B cell (primary cell): ENCODE data around the gene ZNF652. TPM values are rescaled to one million over a fixed set of nuclear protein-coding genes. Genes with fewer than 3 reads are reported as not detected.
A peak's percentile ranks its signal among the peaks of the same experiment; 100 is the strongest.

Experiments
- ATAC-seq: fragments of 200-7000 bp; cut with Tn5 transposase; one replicate; pipeline ENCODE4 v1.10.0; 2021; ENCODE audit warnings: low read depth, mild to moderate bottlenecking, moderate number of reproducible peaks, moderate library complexity
- CTCF ChIA-PET: fragments of 350-600 bp; sonication (Branson Sonifier 250); formaldehyde crosslinking; loops from one replicate; lab custom pipeline; 2021; ENCODE audit warnings: antibody characterized with exemption, inconsistent platforms; lab: Charles Lee
- POLR2A ChIA-PET: fragments of 350-600 bp; sonication (Branson Sonifier 250); formaldehyde crosslinking; loops from one replicate; lab custom pipeline; 2021; ENCODE audit warnings: antibody characterized with exemption; lab: Charles Lee
- DNase-seq: peaks from one replicate; pipeline ENCODE4 v3.0.0; 2013
- H2AFZ ChIP-seq: 2 replicates; pipeline ENCODE4 v1.6.1; 2012; ENCODE audit warnings: mild to moderate bottlenecking, low read depth, low read length; ENCODE audit not compliant: insufficient read depth, poor library complexity, severe bottlenecking
- H3K27ac ChIP-seq, 2 donors: 1 replicate in 1 of 2; 2 replicates in 1 of 2; pipeline ENCODE4 v1.5.1; 2012 to 2013; ENCODE audit warnings: low read length in 2 of 2, mild to moderate bottlenecking in 2 of 2, moderate library complexity in 1 of 2
- H3K27me3 ChIP-seq, 4 experiments: fragments of 200-600 bp in 1 of 4; sonication (generic) in 1 of 4; replicated peaks in 1 of 4; 1 replicate in 2 of 4; 2 replicates in 2 of 4; pipeline versions ENCODE4 v1.6.1 to v1.7.0; 2013 to 2016; ENCODE audit warnings: low read length in 3 of 4, mild to moderate bottlenecking in 2 of 4, mixed read lengths in 1 of 4, moderate library complexity in 1 of 4; ENCODE audit not compliant: insufficient read depth in 4 of 4, control insufficient read depth in 3 of 4; ENCODE audit errors: control extremely low read depth in 1 of 4
- H3K36me3 ChIP-seq, 2 experiments: replicated peaks in 1 of 2; 1 replicate in 1 of 2; 2 replicates in 1 of 2; pipeline versions ENCODE4 v1.6.1 to v1.7.1; 2013; ENCODE audit warnings: low read length in 1 of 2; ENCODE audit not compliant: insufficient read depth in 2 of 2, control insufficient read depth in 1 of 2; ENCODE audit errors: control extremely low read depth in 1 of 2, extremely low read depth in 1 of 2
- H3K4me1 ChIP-seq, 2 donors: fragments of 200-600 bp in 1 of 2; sonication (generic) in 1 of 2; 1 replicate in 1 of 2; 2 replicates in 1 of 2; pipeline versions ENCODE4 v1.5.1 to v1.6.1; 2013 to 2017; ENCODE audit warnings: low read length in 2 of 2; ENCODE audit not compliant: control insufficient read depth in 2 of 2, insufficient read depth in 2 of 2
- H3K4me2 ChIP-seq: replicated peaks from 2 replicates; pipeline ENCODE3; 2012; ENCODE audit warnings: mild to moderate bottlenecking, low read depth, low read length; ENCODE audit not compliant: poor library complexity, severe bottlenecking
- H3K4me3 ChIP-seq, 5 experiments: fragments of 200-600 bp in 1 of 5; sonication (generic) in 1 of 5; 1 replicate in 3 of 5; 2 replicates in 2 of 5; pipeline versions ENCODE4 v1.5.1 to v1.7.0; 2011 to 2016; ENCODE audit warnings: low read length in 4 of 5, mild to moderate bottlenecking in 4 of 5, low read depth in 2 of 5, control low read depth in 1 of 5, moderate library complexity in 1 of 5; ENCODE audit not compliant: insufficient read depth in 1 of 5; ENCODE audit errors: control extremely low read depth in 1 of 5, extremely low read depth in 1 of 5
- H3K79me2 ChIP-seq: fragments of 200-600 bp; sonication (generic); one replicate; pipeline ENCODE4 v1.6.0; 2016; ENCODE audit warnings: low read length; ENCODE audit not compliant: control insufficient read depth, insufficient read depth
- H3K9ac ChIP-seq: fragments of 200-600 bp; sonication (generic); 2 replicates; pipeline ENCODE4 v1.6.1; 2017; ENCODE audit warnings: mild to moderate bottlenecking, low read length, moderate library complexity
- H3K9me3 ChIP-seq, 3 donors: one replicate each; pipeline versions ENCODE4 v1.6.1 to v1.7.1; 2013; ENCODE audit warnings: low read length in 2 of 3; ENCODE audit not compliant: control insufficient read depth in 2 of 3, insufficient read depth in 1 of 3; ENCODE audit errors: control extremely low read depth in 1 of 3
- H4K20me1 ChIP-seq: 2 replicates; pipeline ENCODE4 v1.6.0; 2012; ENCODE audit warnings: mild to moderate bottlenecking, low read length; ENCODE audit not compliant: insufficient read depth, control insufficient read depth, poor library complexity, severe bottlenecking
- H3K27ac Mint-ChIP-seq: one replicate; pipeline ENCODE4 v1.8.0; 2021; ENCODE audit warnings: mixed read lengths
- H3K27me3 Mint-ChIP-seq: one replicate; pipeline ENCODE4 v1.8.0; 2021; ENCODE audit warnings: mixed read lengths
- H3K4me1 Mint-ChIP-seq: one replicate; pipeline ENCODE4 v1.8.0; 2021; ENCODE audit warnings: mixed read lengths
- H3K4me3 Mint-ChIP-seq: one replicate; pipeline ENCODE4 v1.8.0; 2021; ENCODE audit warnings: mixed read lengths
- H3K9me3 Mint-ChIP-seq: one replicate; pipeline ENCODE4 v1.8.0; 2022; ENCODE audit warnings: mixed read lengths; ENCODE audit not compliant: insufficient read depth
- EZH2 ChIP-seq: IDR thresholded peaks from 2 replicates; pipeline ENCODE4 v1.6.1; 2012; ENCODE audit warnings: borderline replicate concordance, low read depth, mild to moderate bottlenecking, moderate library complexity, low read length; ENCODE audit not compliant: insufficient read depth, poor library complexity, severe bottlenecking
- WGBS: methylation state at CpG from one replicate; pipeline ENCODE4 v1.1.5; 2013; ENCODE audit warnings: missing lambda C conversion rate; ENCODE audit not compliant: insufficient coverage; 5-methylcytosine and 5-hydroxymethylcytosine counted together
- intact Hi-C: fragments of 100-400 bp; cut with micrococcal nuclease; formaldehyde crosslinking; loops from one replicate; pipeline ENCODE4 v1.10.0; 2022
- polyA plus RNA-seq: library from polyadenylated mRNA; depleted of rRNA; stranded (reverse); fragments of >200 nt; gene quantifications from 2 replicates; pipeline ENCODE4 v1.2.3, GENCODE V29; 2012
- total RNA-seq, 2 donors: library from RNA; stranded (reverse); fragments of 120-200 nt in 1 of 2; gene quantifications; 1 replicate in 1 of 2; 2 replicates in 1 of 2; pipeline versions ENCODE4 v1.2.3 to v1.2.4, GENCODE V29; 2013 to 2022
- TF ChIP-seq, protein P1 (sequence below): fragments of 200-600 bp; IDR thresholded peaks from one replicate; pipeline ENCODE4 v1.8.0; 2022; ENCODE audit warnings: antibody characterized with exemption, mild to moderate bottlenecking

Gene ZNF652
- total and polyA plus RNA-seq, 2 donors (not counting 1 experiment from before 2014, with no cell fraction given) = 19.4 to 86.2 TPM

DNA sequence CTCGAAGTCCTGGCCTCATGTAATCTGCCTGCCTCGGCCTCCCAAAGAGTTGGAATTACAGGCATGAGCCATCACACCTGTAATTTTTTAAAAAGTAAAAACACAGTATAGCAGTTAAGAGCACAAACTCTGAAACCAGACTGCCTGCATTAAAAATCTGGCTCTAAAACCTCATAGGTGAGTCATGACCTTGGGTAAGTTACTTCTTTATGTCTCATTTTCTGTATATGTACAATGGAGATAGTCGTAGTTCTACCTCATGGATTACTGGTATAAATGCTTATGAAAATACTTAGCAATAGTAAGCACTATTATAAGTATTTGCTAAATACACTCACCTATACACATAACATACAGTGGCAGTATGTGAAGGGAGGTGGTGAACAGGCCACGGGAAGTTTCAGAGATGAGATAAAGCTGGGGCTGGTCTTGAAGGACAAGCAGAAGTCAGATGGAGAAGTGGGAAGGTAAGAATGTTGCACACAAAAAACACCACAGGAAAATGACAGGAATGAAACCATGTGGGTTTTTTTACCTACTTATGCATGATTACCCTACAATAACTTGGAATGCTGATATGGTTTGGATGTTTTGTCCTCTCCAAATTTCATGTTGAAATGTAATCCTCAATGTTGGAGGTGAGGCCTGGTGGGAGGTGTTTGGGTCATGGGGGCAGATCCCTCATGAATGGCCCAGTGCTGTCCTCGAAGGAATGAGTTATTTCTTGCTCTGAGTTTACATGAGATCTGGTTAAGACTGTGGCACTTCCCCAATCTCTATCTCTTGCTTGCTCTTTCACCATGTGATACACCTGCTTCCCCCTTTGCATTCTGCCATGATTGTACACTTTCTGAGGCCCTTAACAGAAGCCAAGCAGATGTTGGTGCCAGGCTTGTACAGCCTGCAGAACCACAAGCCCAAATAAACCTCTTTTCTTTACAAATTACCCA, 33.9 kb downstream of the ZNF652 start:
- H3K36me3 ChIP-seq = no peaks in the 10 kb centered on the region
- peak overlapping the region; percentile 42 for H3K4me2 ChIP-seq
- peaks cover 15 to 16% of the 10 kb centered on the region in 2 donors for H3K4me1 ChIP-seq
- no peak overlapping the region for H3K4me3 ChIP-seq
- ChIA-PET CTCF (interaction anchor here (1.0 to 1.7 kb wide), 5 partner anchors 12 to 40 kb away, joined by 4 to 13 read pairs (median 5); no protein-coding TSS in a partner anchor), POLR2A (no interaction called here)
- TF ChIP-seq, protein P1, sequence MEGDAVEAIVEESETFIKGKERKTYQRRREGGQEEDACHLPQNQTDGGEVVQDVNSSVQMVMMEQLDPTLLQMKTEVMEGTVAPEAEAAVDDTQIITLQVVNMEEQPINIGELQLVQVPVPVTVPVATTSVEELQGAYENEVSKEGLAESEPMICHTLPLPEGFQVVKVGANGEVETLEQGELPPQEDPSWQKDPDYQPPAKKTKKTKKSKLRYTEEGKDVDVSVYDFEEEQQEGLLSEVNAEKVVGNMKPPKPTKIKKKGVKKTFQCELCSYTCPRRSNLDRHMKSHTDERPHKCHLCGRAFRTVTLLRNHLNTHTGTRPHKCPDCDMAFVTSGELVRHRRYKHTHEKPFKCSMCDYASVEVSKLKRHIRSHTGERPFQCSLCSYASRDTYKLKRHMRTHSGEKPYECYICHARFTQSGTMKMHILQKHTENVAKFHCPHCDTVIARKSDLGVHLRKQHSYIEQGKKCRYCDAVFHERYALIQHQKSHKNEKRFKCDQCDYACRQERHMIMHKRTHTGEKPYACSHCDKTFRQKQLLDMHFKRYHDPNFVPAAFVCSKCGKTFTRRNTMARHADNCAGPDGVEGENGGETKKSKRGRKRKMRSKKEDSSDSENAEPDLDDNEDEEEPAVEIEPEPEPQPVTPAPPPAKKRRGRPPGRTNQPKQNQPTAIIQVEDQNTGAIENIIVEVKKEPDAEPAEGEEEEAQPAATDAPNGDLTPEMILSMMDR = no peak
- no peak for TF ChIP-seq EZH2
- H2AFZ ChIP-seq = peak overlapping the region; percentile 24
- peaks cover 2% of the 10 kb centered on the region for H3K9me3 Mint-ChIP-seq
- whole genome bisulfite sequencing = no CpG with 5 or more reads among the region's 5 CpGs
- H3K9me3 ChIP-seq = no peaks in the 10 kb centered on the region
- H4K20me1 ChIP-seq = peaks cover 64% of the 10 kb centered on the region
- no peaks in the 10 kb centered on the region for H3K27me3 ChIP-seq
- peaks cover 95% of the 10 kb centered on the region for H3K79me2 ChIP-seq
- H3K27ac Mint-ChIP-seq = peak overlapping the region; percentile 85
- ATAC-seq (peak; percentile 77), DNase-seq (peak; percentile 60)
- peaks cover 57% of the 10 kb centered on the region for H3K4me1 Mint-ChIP-seq
- no peak overlapping the region for H3K9ac ChIP-seq
- H3K27ac ChIP-seq = peak overlapping the region; percentile 15 to 76
- H3K27me3 Mint-ChIP-seq = no peaks in the 10 kb centered on the region
- intact Hi-C loops = loop anchor here (2.0 kb wide), 1 partner anchor 15 kb away; no protein-coding TSS in a partner anchor
- H3K4me3 Mint-ChIP-seq = peak overlapping the region; percentile 4
